GM19328 (cell line): ENCODE results near the gene ACBD5.

ENCODE experiments used
- ATAC-seq: cut with Tn5 transposase; IDR thresholded peaks from one replicate; pipeline ENCODE4 v1.9.1; 2021; ENCODE audit warnings: mild to moderate bottlenecking, moderate library complexity; ENCODE audit not compliant: unreplicated experiment

ACBD5 gene

GRCh38 chr10:27153329-27153728, 87.3 kb downstream of the ACBD5 start:
- ATAC-seq = no peak

GRCh38 chr10:27152687-27153086, 87.9 kb downstream of the ACBD5 start:
- ATAC-seq = no peak

- no peak for ATAC-seq
These were observed 90.3 kb downstream of the ACBD5 start for GRCh38 chr10:27150261-27150660.

- ATAC-seq = no peak
These were observed 92.9 kb downstream of the ACBD5 start for GRCh38 chr10:27147701-27148100.

- no peak for ATAC-seq
These were observed 94.7 kb downstream of the ACBD5 start for GRCh38 chr10:27145937-27146336.
